BJ (cell line): ENCODE results near the gene TACC2. TPM values are rescaled to one million over a fixed set of nuclear protein-coding genes. Genes with fewer than 3 reads are reported as not detected.

Experiments
- CTCF ChIA-PET: fragments of 350-600 bp; formaldehyde crosslinking; extraction: SDS; loops from one replicate; lab custom pipeline; 2021; ENCODE audit warnings: antibody characterized with exemption, inconsistent platforms; lab: Yijun Ruan, JAX
- POLR2A ChIA-PET: fragments of 300-600 bp; sonication (Branson Sonifier 250); formaldehyde crosslinking; extraction: SDS; loops from one replicate; lab custom pipeline; 2021; ENCODE audit warnings: antibody characterized with exemption; lab: Charles Lee
- DNase-seq: peaks from one replicate; pipeline ENCODE4 v3.0.0-alpha.2; 2011; ENCODE audit warnings: low read depth
- H3K27me3 ChIP-seq: 2 replicates; pipeline ENCODE4 v1.6.0; 2011; ENCODE audit warnings: low read length; ENCODE audit not compliant: control insufficient read depth, insufficient read depth
- H3K36me3 ChIP-seq: 2 replicates; pipeline ENCODE4 v1.5.1; 2011; ENCODE audit warnings: low read length; ENCODE audit not compliant: control insufficient read depth, insufficient read depth
- H3K4me3 ChIP-seq: 2 replicates; pipeline ENCODE4 v1.5.1; 2011; ENCODE audit warnings: low read depth, mild to moderate bottlenecking, control low read depth, low read length
- CTCF ChIP-seq: IDR thresholded peaks from 2 replicates; pipeline ENCODE4 v1.5.1; 2011; ENCODE audit warnings: low read depth, mild to moderate bottlenecking, control low read depth, inconsistent platforms, low read length, moderate library complexity; ENCODE audit not compliant: insufficient read depth
- polyA plus RNA-seq: library from polyadenylated mRNA; depleted of rRNA; stranded (reverse); fragments of >200 nt; gene quantifications from 2 replicates; pipeline ENCODE4 v1.2.3, GENCODE V29; 2011

The TACC2 gene
- polyA plus RNA-seq, 1 experiment: 10.4 TPM

- peak; percentile 85 for DNase-seq
Observed at GRCh38 chr10:122112625-122113160, 123.7 kb downstream of the TACC2 start.

GRCh38 chr10:122113161-122113944 lies 124.4 kb downstream of the TACC2 start:
- CTCF ChIA-PET: interaction anchor here (0.6 to 2.3 kb wide), 17 partner anchors 9 to 933 kb away, joined by 3 to 11 read pairs (median 4); no protein-coding TSS in a partner anchor
- POLR2A ChIA-PET: no interaction called here
- no peaks in the 10 kb centered on the region for H3K27me3 ChIP-seq
- TF ChIP-seq CTCF: peak; percentile 66
- H3K4me3 ChIP-seq: peak overlapping the region; percentile 81
- no peak for DNase-seq
- no peaks in the 10 kb centered on the region for H3K36me3 ChIP-seq

More at GRCh38 chr10:122112625-122113160, 123.7 kb downstream of the TACC2 start:
- Histone ChIP-seq H3K4me3 (peak overlapping the region; percentile 81), H3K27me3 (no peaks in the 10 kb centered on the region), H3K36me3 (no peaks in the 10 kb centered on the region)
- CTCF ChIA-PET: interaction anchor here (0.6 to 2.3 kb wide), 17 partner anchors 9 to 932 kb away, joined by 3 to 11 read pairs (median 5); no protein-coding TSS in a partner anchor
- POLR2A ChIA-PET: no interaction called here
- TF ChIP-seq CTCF: peak; percentile 54

DNA sequence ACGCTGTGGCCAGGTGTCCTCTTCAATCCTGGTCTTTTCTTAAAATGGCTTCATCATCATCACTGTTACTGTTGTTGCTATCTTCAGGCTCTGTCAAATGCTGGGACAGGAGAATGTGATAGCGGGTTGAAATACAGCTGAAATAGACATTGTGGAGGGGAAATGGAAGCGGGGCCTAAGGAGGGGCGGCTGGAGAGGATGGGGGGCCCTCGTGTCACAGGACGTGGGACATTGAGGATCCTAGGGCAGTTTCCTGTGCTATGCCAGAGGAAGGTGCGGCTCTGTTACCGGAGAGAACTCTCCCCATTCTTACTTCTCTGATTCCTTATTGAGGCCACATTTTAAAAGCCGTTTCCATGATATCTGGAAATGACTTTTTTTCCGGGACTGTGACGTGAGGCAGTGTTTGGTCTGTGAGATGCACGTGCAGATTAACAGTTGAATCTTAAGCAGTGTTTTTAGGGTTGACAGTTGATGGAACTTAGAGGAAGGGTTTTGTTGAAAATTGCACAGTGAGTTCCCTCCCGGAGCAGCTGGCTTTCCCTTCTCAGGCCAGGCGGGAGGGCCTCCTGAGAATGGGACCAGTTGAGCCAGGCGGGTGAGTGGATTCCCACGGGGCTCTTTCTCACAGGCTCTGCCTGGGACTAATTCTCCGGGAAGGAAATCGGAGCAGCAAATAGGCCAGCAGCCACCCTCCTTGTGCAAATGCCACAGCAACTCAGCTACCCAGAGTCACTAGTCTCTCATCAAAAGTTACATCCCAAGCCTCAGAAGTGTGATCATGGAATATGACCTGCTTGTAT lies 125.2 kb downstream of the TACC2 start:
- TF ChIP-seq CTCF: no peak
- ChIA-PET POLR2A (no interaction called here), CTCF (interaction anchor here (0.6 to 2.3 kb wide), 4 partner anchors 17 to 213 kb away, joined by 3 to 10 read pairs (median 6); no protein-coding TSS in a partner anchor)
- Histone ChIP-seq H3K27me3 (no peaks in the 10 kb centered on the region), H3K4me3 (peak overlapping the region; percentile 81), H3K36me3 (no peaks in the 10 kb centered on the region)
- DNase-seq: no peak

DNA sequence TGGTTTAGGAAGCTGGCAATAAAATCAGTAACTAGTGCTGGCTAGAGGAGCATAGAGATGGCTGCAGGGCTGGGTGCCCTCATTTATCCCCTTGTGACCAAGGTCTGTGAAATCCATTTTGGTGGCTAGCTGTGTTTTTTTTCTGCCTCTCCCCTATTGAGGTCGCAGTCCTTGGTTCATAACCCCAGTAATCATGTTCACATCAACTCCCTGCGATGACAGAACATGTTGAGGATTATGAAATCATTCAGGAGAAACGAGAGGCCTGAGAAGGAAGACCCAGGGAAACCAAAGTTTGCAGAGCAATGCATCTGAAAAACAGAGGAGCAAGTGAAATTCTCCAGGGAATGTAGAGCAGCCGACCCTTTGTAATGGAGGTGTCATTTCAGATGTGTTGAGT lies 126.9 kb downstream of the TACC2 start:
- DNase-seq: no peak
- ChIA-PET CTCF (interaction anchor here (0.7 to 2.3 kb wide), 2 partner anchors 11 to 25 kb away, joined by 3 to 6 read pairs; no protein-coding TSS in a partner anchor), POLR2A (no interaction called here)

More for the DNA sequence above, 126.9 kb downstream of the TACC2 start:
- H3K27me3 ChIP-seq: no peaks in the 10 kb centered on the region
- no peak for TF ChIP-seq CTCF
- no peak overlapping the region for H3K4me3 ChIP-seq
- no peaks in the 10 kb centered on the region for H3K36me3 ChIP-seq
